Activated CD8-positive, alpha-beta T cell treated with anti-CD3 and anti-CD28 coated beads, Interleukin-2, amount 10 ng/mL, durations not matched to agents 7 days and 5 days (primary cell): ENCODE measurements around the gene NPC2. TPM values are rescaled to one million over a fixed set of nuclear protein-coding genes. Genes with fewer than 3 reads are reported as not detected.

Experiments used
- ATAC-seq: fragments of 150-1000 bp; cut with Tn5 transposase; one replicate; pipeline ENCODE4 v1.10.0; 2021; ENCODE audit warnings: moderate library complexity
- CTCF ChIA-PET: fragments of 350-600 bp; sonication (Branson Sonifier 250); formaldehyde crosslinking; loops from one replicate; lab custom pipeline; 2021; ENCODE audit warnings: antibody characterized with exemption; lab: Charles Lee
- POLR2A ChIA-PET: fragments of 350-600 bp; sonication (Branson Sonifier 250); formaldehyde crosslinking; loops from one replicate; lab custom pipeline; 2021; ENCODE audit warnings: antibody characterized with exemption; lab: Charles Lee
- DNase-seq: peaks from one replicate; pipeline ENCODE4 v3.0.0-alpha.2; 2020
- H3K27ac Mint-ChIP-seq: one replicate; pipeline ENCODE4 v1.8.0; 2021; ENCODE audit warnings: mild to moderate bottlenecking, mixed read lengths
- H3K27me3 Mint-ChIP-seq: one replicate; pipeline ENCODE4 v1.8.0; 2021; ENCODE audit warnings: low read depth, mixed read lengths
- H3K36me3 Mint-ChIP-seq: one replicate; pipeline ENCODE4 v1.8.0; 2021; ENCODE audit warnings: low read depth, mixed read lengths
- H3K4me1 Mint-ChIP-seq: one replicate; pipeline ENCODE4 v1.8.0; 2021; ENCODE audit warnings: low read depth, mixed read lengths
- H3K4me3 Mint-ChIP-seq: one replicate; pipeline ENCODE4 v1.8.0; 2021; ENCODE audit warnings: mild to moderate bottlenecking, mixed read lengths
- H3K9me3 Mint-ChIP-seq: one replicate; pipeline ENCODE4 v1.8.0; 2022; ENCODE audit warnings: mixed read lengths; ENCODE audit not compliant: insufficient read depth
- total RNA-seq, 2 experiments: library from RNA; stranded (reverse); gene quantifications; one replicate each; pipeline ENCODE4 v1.2.3, GENCODE V29; 2021

NPC2 gene
- total RNA-seq, 2 experiments from 2014 or later = 31.4 to 32.2 TPM

DNA sequence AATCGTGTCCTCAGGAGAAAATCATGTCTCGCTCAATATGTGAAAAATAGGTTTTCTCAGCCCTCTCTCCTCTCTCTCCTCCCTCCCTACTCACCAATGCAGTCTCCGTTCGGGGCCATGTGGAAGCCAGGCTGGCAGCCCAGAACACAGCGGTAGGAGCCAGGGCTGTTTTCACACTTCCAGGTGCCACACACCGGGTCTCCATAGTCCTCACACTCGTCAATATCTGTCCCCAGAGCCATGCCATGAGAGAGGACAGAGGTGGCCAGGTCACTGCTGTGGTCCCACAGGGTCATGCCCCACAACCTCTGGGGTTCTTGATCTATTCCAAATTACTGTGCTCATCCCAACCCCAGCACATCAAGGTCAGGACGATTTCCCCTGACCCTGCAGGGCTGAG, 14.0 kb upstream of the NPC2 start:
- Mint-ChIP-seq H3K4me3 (no peak overlapping the region), H3K27me3 (no peaks in the 10 kb centered on the region), H3K9me3 (no peaks in the 10 kb centered on the region), H3K27ac (no peak overlapping the region), H3K36me3 (no peaks in the 10 kb centered on the region), H3K4me1 (peaks cover 2% of the 10 kb centered on the region)
- DNase-seq = no peak
- ChIA-PET CTCF (interaction anchor here (1.8 kb wide), 1 partner anchor 14 kb away, joined by 5 read pairs; the partner anchor contains the start of genes ISCA2 and NPC2), POLR2A (no interaction called here)
- no peak for ATAC-seq

DNA sequence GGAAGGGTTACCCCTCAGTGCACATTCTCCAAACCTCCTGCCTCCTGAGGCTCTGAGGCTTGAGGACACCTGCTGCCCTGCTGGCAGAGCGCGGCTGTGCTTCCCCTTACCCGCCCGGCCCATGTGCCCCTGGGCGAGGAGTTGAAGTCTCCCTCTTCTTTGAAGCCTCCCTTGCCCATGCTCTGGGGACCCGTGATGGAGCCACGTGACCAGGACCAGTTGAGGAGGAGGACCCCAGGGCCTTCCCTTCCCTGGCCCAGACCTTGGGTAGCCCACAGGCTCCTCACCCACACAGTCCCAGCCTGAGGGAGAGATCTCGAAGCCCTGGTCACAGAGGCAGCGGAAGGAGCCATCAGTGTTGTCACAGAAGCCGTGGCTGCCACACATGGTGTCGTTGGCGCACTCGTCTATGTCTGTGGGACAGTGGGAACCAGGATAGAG, 13.3 kb upstream of the NPC2 start:
- POLR2A ChIA-PET = no interaction called here

DNA sequence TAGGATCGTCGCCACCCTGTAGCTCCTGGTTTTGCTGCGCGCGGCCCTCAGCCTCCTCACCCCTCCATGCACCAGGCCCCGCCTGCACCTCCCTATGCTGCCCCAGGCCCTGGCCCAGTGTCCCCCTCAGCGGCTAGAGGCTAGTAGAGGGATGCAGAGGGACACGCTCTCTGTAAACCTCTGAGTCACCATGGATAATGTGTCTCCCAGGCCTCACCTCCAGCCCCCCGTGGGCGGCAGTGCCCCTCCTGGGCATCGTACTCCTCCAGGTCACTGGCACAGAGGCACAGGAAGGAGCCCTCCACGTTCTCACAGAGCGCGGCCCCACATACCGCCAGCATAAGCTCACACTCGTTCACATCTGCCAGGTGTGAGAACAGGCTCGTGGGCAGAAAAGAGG, 12.7 kb upstream of the NPC2 start:
- POLR2A ChIA-PET = no interaction called here
- peaks cover 4% of the 10 kb centered on the region for H3K4me1 Mint-ChIP-seq
- DNase-seq = no peak
- no peak overlapping the region for H3K4me3 Mint-ChIP-seq
- no peak for ATAC-seq
- H3K27me3 Mint-ChIP-seq = no peaks in the 10 kb centered on the region
- CTCF ChIA-PET = no interaction called here
- no peaks in the 10 kb centered on the region for H3K36me3 Mint-ChIP-seq
- no peak overlapping the region for H3K27ac Mint-ChIP-seq
- H3K9me3 Mint-ChIP-seq = no peaks in the 10 kb centered on the region

More for the DNA sequence above, 13.3 kb upstream of the NPC2 start:
- DNase-seq (no peak), ATAC-seq (no peak)
- Mint-ChIP-seq H3K9me3 (no peaks in the 10 kb centered on the region), H3K4me1 (peaks cover 4% of the 10 kb centered on the region), H3K27ac (no peak overlapping the region), H3K27me3 (no peaks in the 10 kb centered on the region), H3K36me3 (no peaks in the 10 kb centered on the region), H3K4me3 (no peak overlapping the region)
- CTCF ChIA-PET = interaction anchor here (1.8 kb wide), 1 partner anchor 13 kb away, joined by 5 read pairs; the partner anchor contains the start of genes ISCA2 and NPC2

DNA sequence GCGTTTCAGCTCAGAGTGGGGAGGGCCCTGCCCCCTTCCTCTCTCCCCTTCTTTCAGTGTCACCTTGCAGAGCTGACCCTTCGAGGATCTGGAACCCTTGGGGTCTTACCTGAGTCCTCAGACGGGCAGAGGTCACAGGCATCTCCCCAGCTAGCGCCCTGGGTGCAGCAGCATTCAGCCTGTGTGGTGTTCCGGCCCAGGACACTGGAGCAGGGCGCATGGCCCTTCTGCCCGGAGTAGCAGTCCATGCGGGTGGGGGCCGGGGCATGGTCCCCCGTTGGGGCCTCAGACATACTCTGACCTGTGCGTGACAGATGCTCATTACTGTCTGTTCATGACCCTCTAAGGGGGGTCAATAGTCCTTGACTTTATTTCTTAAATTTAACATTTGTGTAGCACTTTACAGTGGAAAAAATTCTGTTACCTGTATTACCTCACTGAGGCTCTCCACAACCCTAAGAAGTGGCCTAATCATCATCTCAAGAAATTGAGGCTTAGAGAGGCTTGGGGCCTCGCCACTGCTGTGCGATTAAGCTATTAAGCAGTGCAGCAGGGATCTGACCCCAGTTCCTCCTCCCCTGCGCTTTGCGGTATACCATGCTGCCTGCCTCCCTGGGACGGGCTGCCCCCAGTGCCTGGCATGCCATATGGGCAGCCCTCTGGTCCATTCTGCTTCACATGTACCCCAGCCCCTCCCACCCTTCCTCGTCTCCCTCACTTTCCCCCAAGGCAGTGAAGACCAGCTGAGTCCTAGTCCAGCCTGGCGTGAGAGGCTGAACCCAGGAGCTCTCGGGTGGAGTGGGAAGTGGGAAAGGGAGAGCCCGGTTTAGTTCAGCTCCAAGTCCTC, 12.0 kb upstream of the NPC2 start:
- ChIA-PET POLR2A (no interaction called here), CTCF (interaction anchor here (1.0 kb wide), 1 partner anchor 11 kb away, joined by 3 read pairs; no protein-coding TSS in a partner anchor)
- Mint-ChIP-seq H3K4me3 (no peak overlapping the region), H3K27ac (no peak overlapping the region), H3K4me1 (peaks cover 4% of the 10 kb centered on the region), H3K27me3 (no peaks in the 10 kb centered on the region), H3K36me3 (no peaks in the 10 kb centered on the region), H3K9me3 (no peaks in the 10 kb centered on the region)
- ATAC-seq = no peak
- DNase-seq = no peak

DNA sequence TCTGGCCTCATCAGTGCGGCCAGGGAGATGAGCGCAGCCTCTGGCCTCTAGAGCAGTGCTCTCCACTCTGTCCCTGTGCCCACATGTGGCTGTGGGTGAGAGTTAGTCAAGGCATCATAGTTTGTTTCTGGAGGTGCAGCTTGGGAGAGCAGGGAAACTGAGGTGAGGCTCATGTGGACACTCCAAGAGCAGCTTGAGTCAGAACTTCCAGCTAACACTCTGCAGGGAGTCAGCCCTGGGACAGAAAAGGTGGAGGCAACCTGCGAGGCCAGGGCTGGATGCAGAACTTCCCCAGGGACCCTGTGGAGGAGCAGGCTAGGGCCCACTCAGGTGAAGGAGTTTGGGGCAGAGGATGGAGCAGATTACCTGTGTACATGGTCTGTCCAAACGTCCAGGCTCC, 11.3 kb upstream of the NPC2 start:
- H3K27ac Mint-ChIP-seq = no peak overlapping the region
- ATAC-seq (no peak), DNase-seq (no peak)
- H3K27me3 Mint-ChIP-seq = no peaks in the 10 kb centered on the region
- peaks cover 4% of the 10 kb centered on the region for H3K4me1 Mint-ChIP-seq
- no peaks in the 10 kb centered on the region for H3K36me3 Mint-ChIP-seq
- CTCF ChIA-PET = interaction anchor here (1.0 kb wide), 1 partner anchor 10 kb away, joined by 3 read pairs; no protein-coding TSS in a partner anchor
- no peaks in the 10 kb centered on the region for H3K9me3 Mint-ChIP-seq
- POLR2A ChIA-PET = no interaction called here
- H3K4me3 Mint-ChIP-seq = no peak overlapping the region

DNA sequence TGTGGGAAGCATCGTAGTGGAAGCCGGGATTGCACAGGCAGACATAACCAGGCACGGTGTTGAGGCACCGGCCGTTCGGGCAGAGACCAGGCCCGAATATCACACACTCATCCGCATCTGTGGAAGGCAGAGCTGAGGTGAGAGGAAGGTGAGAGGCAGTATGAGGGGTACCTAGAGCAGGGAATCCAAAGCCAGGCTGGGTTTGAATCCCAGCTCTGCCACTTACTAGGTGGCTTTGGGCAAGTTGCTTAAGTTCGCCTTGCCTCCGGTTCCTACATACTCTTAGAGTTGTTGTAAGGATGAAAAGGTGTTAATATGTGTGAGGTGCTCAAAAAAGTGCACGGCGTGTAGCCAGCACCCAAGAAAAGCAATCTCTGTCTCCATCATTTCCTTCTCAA, 10.8 kb upstream of the NPC2 start:
- ChIA-PET CTCF (interaction anchor here (1.0 kb wide), 1 partner anchor 9 kb away, joined by 3 read pairs; no protein-coding TSS in a partner anchor), POLR2A (no interaction called here)
- no peaks in the 10 kb centered on the region for H3K27me3 Mint-ChIP-seq
- H3K4me3 Mint-ChIP-seq = no peak overlapping the region
- ATAC-seq (no peak), DNase-seq (no peak)
- H3K4me1 Mint-ChIP-seq = peaks cover 4% of the 10 kb centered on the region
- H3K36me3 Mint-ChIP-seq = no peaks in the 10 kb centered on the region
- no peak overlapping the region for H3K27ac Mint-ChIP-seq
- no peaks in the 10 kb centered on the region for H3K9me3 Mint-ChIP-seq

DNA sequence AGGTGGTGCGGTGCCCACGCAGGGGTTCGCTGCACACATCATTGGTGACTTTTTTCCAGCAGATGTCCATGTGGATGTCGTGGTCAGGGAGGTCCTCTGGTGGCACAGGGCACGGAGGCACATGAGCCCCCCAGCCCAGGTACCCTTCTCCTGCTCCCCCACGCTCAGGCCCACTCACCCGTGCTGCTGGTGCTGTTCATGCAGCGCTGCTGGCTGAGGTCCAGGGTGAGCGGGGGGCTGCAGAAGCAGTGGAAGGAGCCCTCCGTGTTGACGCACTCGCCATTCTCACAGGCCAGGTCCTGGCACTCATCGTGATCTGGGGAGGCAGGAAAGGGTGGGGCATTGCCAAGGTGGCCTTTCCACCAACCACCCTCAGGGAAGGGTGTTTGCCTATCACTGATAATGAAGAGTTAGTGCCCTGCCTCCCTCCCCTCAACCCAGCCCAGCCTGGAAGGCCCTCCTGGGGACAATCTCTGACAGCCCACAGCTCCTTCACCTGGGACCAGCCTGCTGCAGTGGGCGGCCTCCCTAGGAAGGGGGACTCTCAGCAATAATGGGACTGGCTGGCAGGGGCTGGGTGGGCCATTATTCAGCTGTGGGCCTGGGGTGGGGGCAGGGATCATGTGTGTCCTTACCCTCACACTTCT, 10.3 kb upstream of the NPC2 start:
- ChIA-PET CTCF (interaction anchor here (1.6 kb wide), 1 partner anchor 10 kb away, joined by 6 read pairs; the partner anchor contains the start of genes ISCA2 and NPC2), POLR2A (no interaction called here)
- no peak overlapping the region for H3K27ac Mint-ChIP-seq
- no peak for ATAC-seq
- H3K4me3 Mint-ChIP-seq = no peak overlapping the region
- DNase-seq = no peak
- H3K27me3 Mint-ChIP-seq = no peaks in the 10 kb centered on the region
- peaks cover 4% of the 10 kb centered on the region for H3K4me1 Mint-ChIP-seq
- H3K36me3 Mint-ChIP-seq = no peaks in the 10 kb centered on the region
- no peaks in the 10 kb centered on the region for H3K9me3 Mint-ChIP-seq

DNA sequence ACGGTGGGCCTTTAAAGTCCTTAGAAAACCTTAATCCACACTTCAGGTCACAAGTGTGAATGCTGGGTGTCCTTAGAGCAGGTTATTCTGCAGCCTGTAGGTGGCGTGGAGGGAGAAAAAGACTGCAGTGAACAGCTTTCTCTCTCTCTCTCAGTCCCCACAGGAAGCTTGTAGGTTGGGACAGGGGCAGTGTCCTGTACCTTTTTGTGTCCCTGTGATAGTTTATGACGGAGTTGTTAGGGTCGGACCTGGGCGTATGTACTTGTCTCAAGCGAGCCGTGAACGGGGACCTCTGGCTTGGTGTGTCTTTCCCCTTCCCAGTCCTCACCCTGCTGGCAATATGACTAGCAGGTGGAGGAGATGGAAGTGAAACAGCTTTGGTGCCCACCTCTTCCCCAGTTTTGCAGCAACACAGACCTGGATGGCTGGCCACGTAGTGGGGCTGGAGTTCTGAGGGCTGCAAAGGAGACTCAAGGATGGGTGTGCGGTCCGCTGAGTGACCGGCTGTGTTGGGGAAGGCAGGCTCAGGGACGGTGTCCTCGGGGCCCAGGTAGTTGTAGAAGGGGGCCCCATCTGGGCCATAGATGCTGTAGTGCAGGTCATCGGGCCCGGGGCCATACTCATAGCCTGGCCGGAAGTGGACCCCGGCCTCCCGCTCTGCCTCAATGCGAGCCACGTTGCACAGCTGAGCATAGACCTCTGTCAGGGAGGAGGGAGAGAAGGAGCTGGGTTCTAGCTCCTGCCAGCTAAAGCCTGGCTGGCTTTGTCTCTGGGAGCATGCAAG, 9.3 kb upstream of the NPC2 start:
- POLR2A ChIA-PET = no interaction called here
- Mint-ChIP-seq H3K4me3 (no peak overlapping the region), H3K27ac (no peak overlapping the region), H3K4me1 (peaks cover 4% of the 10 kb centered on the region), H3K36me3 (no peaks in the 10 kb centered on the region), H3K9me3 (no peaks in the 10 kb centered on the region), H3K27me3 (no peaks in the 10 kb centered on the region)
- CTCF ChIA-PET = interaction anchor here (0.7 to 1.6 kb wide), 5 partner anchors 9 to 17 kb away, joined by 3 to 6 read pairs (median 3); partner anchors contain the start of genes ISCA2 and NPC2
- no peak for ATAC-seq
- DNase-seq = peak; percentile 41

DNA sequence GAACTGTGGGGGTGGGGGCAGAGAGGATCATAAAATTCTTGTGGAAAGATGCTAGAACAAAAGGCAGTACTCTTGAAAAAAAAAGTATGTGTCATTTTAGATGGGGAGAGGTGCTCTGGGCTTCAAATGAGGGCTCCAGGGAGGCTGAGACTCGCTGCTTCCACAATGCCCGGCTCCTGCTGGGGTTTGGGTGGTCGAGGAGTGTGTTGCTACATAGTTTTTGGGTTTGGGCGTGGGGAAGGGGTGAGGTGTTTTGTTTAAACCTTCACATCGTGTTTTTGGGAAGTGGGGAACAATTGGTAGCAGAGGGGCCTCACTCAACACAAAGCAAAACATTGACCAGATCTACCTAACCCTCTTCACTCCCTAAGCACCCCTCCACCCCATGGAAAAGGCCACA, 8.6 kb upstream of the NPC2 start:
- Mint-ChIP-seq H3K36me3 (no peaks in the 10 kb centered on the region), H3K27me3 (no peaks in the 10 kb centered on the region), H3K27ac (no peak overlapping the region), H3K9me3 (no peaks in the 10 kb centered on the region), H3K4me1 (peaks cover 4% of the 10 kb centered on the region), H3K4me3 (no peak overlapping the region)
- ATAC-seq (no peak), DNase-seq (no peak)
- ChIA-PET POLR2A (no interaction called here), CTCF (interaction anchor here (0.8 to 1.6 kb wide), 4 partner anchors 8 to 17 kb away, joined by 3 to 6 read pairs (median 4); partner anchors contain the start of genes ISCA2 and NPC2)

DNA sequence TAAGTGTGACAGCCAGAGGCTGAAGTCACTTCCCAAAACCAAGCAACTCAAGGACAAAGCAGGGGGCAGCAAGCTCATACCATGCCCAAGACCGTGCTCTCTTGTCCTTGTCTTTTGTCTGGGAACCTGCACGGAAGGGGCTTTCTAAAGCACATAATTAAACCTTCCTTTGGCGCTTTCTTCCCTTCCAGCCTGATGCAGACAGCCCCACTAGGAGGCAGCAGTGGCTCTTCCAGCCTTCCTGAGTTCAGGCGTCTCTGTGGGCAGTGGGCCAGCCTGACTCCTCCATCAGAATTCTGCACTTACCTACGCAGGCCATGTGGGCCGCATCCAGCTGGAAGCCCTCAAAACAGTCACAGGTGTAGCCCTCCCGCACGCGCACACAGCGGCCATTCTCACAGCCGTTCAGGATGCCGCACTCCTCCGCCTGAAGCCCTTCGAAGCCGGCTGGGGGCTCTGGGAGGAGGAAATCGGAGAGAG, 8.1 kb upstream of the NPC2 start:
- H3K4me3 Mint-ChIP-seq = no peak overlapping the region
- H3K27me3 Mint-ChIP-seq = no peaks in the 10 kb centered on the region
- no peak for ATAC-seq
- CTCF ChIA-PET = no interaction called here
- POLR2A ChIA-PET = no interaction called here
- H3K9me3 Mint-ChIP-seq = no peaks in the 10 kb centered on the region
- H3K36me3 Mint-ChIP-seq = peaks cover 2% of the 10 kb centered on the region
- H3K4me1 Mint-ChIP-seq = peaks cover 5% of the 10 kb centered on the region
- no peak overlapping the region for H3K27ac Mint-ChIP-seq
- no peak for DNase-seq

DNA sequence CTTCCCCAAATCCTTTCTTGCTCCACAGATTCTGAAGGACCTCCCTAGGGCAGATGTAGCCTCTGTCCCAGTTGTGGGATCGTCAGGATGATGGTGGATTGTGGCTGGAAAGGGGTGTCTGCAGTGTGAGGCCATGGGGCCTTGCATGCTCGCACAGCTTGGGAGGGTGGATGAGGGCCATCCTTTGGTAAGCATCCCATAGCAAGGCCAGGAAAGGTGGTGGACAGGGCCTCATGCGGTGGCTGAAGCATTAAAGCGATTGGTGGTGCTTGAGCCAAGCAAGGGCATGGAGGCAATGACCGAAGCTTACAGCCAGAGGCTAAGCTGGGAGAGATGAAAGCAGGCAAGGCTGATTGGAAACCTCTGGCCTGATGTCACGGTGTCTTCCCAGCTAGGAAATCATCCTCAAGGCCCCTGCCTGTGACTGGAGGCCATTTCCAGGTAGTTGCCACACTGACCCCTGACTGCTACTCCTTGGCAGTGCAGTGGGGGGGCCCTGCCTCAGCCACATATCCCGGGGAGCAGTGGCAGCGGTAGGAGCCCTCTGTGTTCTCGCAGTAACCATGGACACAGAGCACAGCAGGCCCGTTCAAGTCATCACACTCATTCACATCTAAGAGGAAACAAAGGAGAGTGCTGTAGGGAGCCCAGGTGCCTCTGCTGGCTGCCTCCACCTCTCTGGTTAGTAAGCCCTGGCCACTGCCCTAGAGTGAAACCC, 7.5 kb upstream of the NPC2 start:
- Mint-ChIP-seq H3K36me3 (peaks cover 3% of the 10 kb centered on the region), H3K27me3 (no peaks in the 10 kb centered on the region), H3K4me1 (peaks cover 10% of the 10 kb centered on the region), H3K4me3 (no peak overlapping the region), H3K27ac (no peak overlapping the region), H3K9me3 (no peaks in the 10 kb centered on the region)
- DNase-seq (no peak), ATAC-seq (no peak)
- ChIA-PET POLR2A (no interaction called here), CTCF (interaction anchor here (1.4 kb wide), 1 partner anchor 14 kb away, joined by 5 read pairs; no protein-coding TSS in a partner anchor)
